GM21723 (cell line): ENCODE data around the gene ENOX1.

Experiments used
- ATAC-seq: cut with Tn5 transposase; IDR thresholded peaks from one replicate; pipeline ENCODE4 v1.9.1; 2021; ENCODE audit warnings: mild to moderate bottlenecking, moderate library complexity; ENCODE audit not compliant: unreplicated experiment

ENOX1 gene

DNA sequence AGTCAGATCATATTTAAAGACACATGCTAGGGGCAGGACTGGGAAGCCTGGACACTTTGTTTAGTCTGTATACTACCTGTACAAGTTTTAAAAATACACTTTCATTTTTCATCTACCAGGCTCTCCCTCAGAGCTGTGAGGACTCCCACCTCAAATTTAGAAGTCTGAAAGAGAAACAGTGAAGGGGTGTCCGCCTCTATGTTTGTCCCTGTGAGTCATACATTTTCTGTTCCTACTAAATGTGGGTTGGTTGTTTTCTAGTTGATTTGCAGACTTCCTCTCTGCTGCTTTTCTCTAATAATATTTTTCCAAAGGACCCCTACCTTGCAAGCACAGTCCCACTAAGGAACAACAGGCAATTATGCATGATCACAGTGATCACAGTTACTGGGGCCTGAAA, 110.5 kb downstream of the ENOX1 start:
- peak; percentile 100 for ATAC-seq

DNA sequence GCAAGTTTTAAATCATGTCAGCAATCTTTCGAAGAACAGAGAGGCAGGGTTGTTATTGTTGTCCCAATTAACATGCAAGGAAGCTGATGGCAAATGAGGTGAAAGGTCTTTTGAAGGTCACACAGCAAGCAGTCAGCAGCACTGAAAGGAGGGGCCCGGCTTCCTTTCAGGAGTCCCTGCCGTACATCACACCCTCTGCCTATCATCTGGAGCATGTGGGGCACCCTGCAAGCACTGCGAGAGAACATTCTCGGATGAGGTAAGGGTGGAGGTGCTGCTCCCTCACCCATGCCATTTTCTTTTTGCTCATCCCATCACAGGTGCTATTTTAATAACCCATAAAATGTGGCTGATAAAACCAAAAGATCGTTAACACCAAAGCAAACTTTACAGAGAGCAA, 111.2 kb downstream of the ENOX1 start:
- no peak for ATAC-seq

DNA sequence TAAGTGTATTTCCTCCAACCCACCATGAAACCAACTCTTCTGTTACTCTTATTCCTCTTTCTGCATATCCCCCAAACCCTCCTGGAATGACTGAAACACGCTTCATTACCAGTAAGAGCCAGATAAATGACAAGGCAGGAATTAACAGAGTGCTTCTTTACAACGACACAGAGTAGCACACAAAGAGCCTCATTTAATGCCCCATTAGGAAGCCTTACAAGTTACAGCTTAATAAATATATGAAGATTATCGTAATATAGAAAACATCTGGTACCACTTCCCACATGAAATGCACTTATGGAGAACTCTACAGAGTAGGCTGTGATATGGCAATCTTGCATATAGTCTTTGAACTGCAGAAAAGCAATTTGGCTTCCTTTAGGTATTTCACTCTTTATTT, 116.8 kb downstream of the ENOX1 start:
- no peak for ATAC-seq

DNA sequence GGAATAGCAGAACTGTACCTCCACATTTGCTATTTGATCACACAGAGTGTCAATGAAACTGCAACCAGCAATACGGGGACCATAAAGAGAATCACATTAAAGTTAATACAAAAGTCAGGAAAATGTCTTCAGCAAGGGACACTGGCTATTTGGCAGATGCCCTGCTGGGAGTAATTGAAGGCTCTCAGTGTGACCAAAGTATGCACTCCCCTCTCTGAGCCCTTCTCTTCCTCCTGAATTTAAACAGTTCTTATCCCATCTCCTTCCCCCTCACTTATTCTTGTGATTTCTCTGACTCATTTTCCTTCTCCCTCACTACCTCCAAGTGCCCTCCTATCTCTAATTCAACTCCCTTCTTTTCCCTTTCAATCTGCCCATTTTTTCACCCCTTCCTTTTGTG, 117.7 kb downstream of the ENOX1 start:
- no peak for ATAC-seq

DNA sequence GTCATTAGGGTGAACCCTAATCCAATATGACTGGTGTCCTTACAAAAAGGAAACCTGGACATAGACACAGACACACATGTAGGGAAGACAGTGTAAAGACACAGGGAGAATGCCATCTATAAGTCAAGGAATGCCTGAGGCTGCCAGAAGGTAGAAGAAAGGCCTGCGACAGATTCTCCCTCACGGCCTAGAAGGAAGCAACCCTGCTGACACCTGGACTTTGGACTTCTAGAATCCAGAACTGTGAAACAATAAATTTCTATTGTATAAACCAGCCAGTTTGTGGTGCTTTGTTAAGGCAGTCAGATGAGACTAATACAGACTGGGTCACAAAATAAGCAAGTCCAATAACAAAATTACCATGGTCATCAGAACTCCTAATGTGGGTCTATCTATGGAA, 120.4 kb downstream of the ENOX1 start:
- no peak for ATAC-seq

DNA sequence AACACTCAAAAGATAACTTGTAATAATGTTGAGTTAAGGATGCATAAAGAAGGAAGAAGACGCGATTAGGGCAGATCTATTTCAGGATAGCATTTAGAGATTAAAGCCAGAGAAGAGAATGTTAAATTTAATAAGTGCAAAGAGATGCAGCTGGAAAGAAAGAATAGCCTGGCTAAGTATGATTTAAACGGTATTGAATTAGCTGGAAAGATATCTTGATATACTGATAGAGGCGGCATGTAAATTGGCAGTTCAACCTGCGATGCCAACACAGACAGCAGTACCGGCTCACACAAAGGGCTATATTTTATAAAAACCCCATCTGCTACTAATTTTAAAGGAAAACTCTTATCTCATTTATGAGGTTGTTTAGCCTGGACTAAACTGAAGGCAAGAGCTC, 121.4 kb downstream of the ENOX1 start:
- ATAC-seq: no peak

DNA sequence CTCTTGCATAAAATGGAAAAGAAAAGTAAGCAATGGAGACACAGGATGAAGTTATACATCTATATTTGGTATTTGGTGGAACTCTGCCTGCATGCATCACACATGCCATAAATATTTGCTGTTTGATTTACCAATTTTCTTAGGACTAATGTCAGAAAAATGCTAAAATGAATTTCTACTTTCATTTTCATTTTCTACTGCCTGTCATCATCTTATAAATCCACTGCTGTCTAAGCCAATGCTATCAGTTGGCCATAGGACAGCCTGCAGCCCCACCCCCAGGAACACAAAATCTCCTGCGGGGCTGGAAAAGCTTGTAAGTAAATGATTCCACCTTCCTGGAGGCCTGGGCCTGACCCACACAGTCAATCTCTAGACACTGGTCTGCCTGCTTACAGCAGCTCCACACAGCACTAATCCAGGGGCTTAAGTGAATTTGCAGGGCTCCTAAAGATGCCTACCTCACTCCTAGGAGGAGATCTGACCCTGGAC, 122.0 kb downstream of the ENOX1 start:
- no peak for ATAC-seq

DNA sequence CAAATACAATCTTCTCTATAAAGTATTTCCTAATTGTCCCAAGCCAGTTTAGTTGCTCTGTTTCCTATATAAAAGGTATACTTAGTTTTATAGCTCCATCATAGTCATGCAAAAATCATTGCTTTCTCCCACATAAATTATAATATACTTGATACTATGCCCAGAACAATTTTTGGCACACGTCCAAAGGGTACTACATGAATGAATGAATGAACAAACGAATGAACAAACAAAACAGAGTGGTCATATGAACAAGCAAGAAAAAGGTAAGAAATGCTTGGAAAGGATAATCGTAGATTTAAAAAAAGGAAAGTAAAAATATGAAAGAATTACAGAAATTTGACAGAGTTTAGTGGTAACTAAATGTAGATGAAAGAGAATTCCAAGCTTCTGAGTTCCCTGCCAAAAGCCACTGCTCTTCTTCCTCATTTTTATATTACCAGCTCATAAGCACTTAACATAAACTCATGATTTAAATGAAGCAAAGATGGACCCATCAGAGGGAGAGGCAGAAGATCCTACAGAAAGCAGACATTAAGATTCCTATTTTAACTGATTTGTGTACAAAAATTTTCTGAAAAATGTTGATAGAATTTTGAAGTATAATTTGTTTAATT, 123.2 kb downstream of the ENOX1 start:
- ATAC-seq: no peak

DNA sequence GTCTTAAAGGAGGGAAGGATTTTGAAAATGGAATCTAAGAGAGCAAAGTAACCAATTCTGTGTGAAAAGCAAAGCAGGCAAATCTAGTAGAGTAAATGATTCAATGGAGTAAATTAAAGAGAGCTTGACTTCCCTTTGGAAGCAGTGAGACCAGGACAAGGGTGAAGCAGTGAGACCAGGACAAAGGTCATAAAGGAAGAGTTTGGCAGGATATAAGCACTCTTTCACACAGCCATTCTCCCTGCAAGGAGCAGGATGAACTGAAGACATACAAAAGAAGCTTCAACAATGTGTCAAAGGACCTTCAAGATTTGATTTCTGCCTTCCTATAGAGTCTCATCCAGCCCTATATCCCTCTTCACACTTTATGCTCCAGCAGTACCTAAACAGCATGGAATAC, 123.8 kb downstream of the ENOX1 start:
- ATAC-seq: no peak

DNA sequence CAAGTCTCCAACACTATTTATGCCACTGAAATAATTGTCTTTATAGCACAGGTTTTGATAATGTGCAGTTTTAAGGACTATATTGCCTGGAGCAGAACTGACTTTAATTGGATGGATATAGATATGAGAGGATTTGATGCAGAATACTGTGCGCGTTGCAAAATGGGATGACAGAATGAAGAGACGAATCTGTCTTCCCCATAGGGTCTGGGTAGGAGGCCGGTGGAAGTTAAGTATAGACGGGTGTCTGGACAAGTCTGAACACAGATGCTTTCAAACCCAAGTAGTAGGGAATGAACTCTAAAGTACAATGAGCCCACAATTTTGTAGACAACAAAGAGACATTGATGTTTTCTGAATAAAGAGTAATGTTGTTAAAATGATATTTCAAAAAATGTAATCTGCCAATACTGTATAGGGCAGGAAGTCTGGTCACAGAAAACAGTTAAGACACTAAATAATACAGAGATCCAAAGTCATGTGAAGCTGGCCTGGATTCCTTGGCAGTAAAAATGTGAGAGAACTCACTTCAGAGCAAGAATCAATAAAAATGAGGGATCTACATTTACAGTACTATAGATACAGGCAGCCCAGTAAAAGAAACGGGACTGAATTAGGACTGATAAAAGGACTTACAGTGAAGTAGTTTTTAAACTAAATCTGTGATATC, 125.5 kb downstream of the ENOX1 start:
- ATAC-seq: no peak

DNA sequence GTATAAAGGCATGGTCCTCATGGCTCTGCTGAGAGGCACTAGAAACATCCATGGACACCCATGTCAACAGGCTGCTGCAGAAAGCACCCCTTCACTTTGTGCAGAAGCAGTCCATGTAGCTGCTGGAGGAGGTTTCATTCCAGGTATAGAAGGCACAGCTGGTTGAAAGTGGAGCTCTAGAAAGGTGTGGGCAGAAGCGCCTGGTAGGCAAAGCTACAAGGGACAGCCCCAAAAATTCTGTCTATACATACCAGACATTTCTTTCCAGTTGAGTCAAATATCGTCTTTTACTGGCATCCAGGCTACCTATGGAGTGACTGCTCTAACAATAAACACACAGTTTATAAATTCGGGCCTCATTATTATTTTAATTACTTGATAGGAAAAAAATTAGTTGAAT, 129.3 kb downstream of the ENOX1 start:
- ATAC-seq: no peak

DNA sequence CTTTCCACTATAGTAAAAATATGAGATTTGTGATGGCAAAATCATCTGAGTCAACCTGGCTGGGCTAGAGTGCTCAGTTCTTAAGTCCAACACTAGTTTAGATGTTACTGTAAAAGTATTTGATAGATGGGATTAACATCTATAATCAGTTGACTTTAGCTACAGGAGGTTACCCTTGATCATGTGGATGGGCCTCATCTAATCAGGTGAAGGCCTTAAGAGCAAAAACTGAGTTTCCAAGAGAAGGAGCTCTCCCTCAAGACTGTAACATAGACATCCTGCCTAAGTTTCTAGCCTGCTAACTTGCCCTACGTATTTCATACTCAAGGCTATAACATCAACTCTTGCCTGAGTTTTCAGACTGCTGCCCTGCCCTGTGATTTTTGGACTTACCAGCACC, 132.8 kb downstream of the ENOX1 start:
- ATAC-seq: no peak

DNA sequence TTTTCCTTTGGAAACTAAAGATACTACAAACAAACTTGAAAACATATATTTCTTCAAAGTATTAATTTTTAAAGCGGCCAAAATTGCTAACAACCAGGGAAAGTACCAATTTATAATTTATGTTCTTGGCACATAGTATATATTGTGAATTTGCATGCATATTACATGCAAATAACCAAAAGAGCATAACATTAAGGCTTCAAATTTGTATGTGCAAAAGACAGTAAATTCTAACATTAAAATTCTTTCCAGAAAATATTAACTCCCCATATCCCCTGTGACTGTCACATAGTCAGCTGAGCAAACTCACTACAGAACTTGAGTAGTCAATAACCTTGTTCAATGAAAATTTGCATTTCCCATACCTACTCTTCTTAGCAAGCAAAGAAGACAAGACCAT, 133.4 kb downstream of the ENOX1 start:
- no peak for ATAC-seq

DNA sequence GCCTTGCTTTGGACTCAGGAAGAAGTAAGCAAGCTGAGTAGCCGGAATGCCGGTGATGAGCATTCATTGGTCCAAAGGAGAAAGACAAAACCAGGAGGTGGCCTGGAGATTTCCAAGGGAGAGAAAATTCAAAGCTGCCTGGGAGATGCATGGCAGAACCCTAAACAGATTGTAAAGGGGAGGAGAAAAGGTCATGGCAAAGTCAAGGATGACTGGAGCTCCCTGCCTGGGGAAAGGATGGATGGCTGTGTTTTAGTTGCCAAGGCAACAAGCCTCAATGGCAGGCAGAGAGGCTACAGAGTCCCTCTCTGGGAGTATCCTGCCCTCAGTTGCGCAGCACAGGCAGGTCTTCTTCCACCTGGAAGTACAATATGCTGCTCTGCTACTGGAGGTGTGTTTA, 134.0 kb downstream of the ENOX1 start:
- ATAC-seq: no peak

DNA sequence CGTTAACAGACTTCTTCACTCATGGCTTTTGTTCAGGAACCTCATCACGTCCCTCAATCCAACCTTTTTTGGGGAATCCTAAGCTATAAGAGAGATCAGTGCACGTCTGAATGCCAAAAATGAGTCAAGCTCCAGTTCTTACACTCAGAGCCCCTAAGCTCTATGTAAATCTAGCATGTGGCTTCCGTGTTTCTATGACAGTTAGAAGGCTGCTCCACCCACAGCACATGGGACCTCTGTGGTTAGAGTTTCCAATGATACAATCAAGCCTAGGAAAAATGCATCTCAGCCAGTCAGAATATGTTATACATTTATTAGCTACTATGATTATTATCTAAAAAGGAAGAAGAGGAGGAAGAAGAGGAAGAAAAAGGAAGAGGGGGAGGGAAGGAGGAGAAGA, 135.9 kb downstream of the ENOX1 start:
- ATAC-seq: no peak

DNA sequence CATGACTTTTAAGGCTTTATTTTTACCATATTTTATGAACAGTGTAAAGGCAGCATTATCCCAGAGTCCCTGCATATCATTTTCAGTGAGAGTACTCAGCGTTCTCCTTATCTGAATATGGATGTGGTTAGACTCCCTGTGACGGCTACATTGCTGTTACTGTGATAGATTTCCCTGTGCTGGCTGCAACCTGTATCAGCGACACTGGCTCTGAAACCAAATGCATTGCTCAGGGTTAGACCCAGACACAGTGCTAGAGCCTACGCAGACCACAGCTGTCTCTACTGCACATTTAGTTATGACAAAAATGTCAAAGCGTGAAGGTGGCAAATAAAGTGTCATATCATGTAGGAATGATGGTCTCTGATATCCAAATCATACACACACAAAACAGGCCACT, 138.0 kb downstream of the ENOX1 start:
- ATAC-seq: no peak

DNA sequence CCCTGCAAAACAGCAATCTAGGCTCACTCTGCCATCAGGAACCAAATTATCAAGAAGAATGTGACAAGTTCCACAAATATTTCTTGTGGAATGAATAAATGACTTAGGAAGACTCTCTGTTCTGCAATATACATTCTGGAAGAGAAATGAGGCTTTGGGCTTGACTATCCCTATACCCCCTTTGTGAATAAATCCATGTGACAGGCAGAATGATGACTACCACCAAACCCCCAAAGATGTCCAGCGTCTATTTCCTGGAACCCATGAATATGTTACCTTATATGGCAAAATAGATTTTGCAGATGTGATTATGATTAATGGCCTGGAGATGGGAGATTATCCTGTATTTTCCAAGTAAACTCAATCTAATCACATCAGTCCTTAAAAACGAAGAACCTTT, 139.3 kb downstream of the ENOX1 start:
- no peak for ATAC-seq

DNA sequence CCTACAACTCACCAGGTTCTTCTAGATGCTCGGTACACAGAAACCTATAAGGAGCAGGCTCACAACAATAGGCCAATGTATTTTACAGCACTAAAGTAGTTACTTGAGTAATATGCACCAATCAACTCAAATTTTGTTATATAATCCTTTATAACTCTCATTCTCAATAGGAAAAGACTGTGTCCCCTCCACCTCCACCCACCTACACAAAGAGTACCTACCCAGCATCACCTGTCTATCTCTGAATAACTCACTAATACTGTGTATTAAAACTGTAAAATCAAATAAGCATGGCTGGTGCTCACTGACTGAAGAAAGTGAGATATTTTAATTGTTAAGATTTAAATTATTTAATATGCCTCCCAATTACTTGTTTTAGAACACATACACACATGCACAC, 146.3 kb downstream of the ENOX1 start:
- ATAC-seq: no peak

DNA sequence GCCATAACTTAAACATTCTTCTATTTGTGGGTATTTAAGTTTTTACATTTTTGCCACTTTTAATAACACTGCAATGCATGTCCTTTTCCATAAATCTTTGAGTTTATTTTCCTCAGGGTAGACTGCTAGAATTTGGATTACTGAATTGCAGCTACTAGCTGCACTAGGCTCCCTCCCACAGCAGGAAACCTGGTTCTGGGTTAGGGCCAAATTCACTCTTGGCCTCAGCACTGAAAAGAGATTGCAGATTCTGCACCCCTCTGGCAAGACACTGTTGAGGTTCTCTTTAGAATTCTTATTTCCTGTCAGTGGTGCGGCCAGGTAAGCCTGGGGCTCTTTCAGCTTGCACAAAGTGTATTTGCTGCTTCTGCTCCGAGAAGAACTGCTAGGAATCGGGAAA, 155.7 kb downstream of the ENOX1 start:
- ATAC-seq: no peak

DNA sequence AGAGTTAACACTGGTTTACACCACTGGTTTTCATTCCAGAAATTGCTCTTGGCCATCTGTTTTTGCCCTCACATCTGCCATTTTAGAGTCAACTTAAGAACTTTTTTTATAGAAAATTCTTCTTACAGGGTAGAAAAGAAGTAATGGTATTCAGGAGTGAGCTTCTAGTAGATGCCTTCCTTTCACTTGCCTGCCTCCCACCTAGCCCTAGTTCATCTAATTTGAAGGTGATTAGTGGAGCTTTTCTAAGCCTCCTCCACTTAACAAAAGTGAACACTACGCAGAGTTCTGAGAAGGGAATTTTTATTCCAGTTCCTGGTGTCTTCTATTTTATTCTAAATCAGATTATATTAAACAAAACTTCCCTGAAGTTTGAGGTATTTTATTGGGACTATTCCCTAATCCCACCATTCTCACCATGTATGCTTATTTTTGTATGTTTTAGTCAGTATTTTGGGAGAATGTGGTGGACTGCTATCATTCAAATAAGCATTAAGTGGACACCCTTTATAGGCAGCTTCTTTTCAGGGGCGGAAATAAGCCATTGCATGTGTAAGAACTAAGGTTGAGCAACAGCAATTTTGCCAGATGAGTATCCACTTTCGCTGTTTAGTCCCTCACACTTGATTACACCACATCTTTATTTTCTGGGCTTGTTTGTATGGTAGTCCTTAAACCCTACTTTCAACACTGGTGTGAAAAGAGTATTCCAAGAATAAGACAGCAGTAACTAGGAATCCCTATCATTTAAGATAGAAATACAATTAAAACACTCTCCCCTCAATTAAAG, 156.9 kb downstream of the ENOX1 start:
- no peak for ATAC-seq

DNA sequence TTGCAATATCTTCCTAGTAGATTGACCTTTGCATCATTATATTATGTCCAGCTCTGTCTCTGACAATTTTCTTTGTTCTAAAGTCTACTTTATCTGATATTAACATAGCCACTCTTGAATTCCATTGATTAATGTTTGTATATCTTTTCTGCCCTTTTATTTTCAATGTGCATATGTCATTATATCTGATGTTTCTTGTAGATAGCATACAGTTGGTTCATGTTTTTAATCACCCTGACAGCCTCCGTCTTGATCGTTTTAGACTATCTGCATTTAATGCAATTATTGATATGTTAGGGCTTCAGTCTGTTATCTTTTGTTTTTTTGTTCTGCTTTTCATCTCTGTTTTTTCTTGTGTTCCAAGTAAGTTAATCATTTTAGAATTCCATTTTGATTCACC, 159.8 kb downstream of the ENOX1 start:
- no peak for ATAC-seq

DNA sequence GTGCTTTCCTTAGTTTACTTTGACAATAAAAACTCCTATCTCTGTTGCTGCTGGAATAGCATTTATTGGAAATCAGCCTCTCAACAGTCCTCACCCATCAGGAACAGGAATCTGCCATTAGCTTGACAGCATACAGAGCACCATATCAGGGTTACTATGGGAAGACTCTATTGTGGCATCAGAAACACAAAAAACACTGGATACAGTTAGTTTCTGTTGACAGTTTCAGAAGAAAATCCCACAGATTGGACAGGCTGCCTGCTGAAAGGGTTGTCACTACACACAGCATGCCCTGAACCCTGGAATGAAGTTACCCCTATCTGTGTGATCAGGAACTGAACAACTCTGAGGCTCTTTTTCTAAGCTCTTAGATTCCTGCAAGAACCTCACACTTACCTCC, 172.7 kb downstream of the ENOX1 start:
- ATAC-seq: no peak
